Measurements from ENCODE around the gene FAM81B.
"Not testable (repeated sequence)": the region's sequence is repeated elsewhere in the genome, so short reads cannot be mapped to it uniquely, and the experiment has no call there.

FAM81B gene

DNA sequence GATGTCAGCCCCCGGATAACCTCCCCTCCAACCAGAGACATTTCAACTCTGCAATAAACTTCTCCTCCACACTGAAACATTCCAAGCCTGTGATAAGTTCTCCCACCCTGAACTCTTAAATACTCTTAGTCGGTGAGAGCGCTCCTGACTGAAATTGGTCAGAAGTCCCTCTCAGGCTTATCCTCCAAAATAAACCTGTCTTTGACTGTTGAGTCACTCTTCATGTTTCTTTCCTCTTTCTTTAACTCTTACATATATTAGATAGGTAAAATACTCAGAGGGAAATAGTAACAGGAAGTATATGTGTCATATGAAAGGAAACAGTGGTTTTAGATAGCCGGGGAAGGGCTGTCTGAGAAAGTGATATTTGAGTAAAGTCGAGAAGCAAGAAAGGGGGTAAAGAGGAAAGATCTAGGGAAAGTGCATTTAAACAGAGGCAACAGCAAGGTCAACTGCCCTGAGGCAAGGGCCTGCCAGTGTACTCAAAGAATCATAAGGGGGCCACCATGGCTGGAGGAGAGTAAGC lies 11.0 kb upstream of the FAM81B start:
- Mint-ChIP-seq H3K4me1 (ENCODE audit: low read depth) (no peaks in the 10 kb centered on the region), H3K27ac (no peak overlapping the region), H3K4me3 (no peak overlapping the region)

DNA sequence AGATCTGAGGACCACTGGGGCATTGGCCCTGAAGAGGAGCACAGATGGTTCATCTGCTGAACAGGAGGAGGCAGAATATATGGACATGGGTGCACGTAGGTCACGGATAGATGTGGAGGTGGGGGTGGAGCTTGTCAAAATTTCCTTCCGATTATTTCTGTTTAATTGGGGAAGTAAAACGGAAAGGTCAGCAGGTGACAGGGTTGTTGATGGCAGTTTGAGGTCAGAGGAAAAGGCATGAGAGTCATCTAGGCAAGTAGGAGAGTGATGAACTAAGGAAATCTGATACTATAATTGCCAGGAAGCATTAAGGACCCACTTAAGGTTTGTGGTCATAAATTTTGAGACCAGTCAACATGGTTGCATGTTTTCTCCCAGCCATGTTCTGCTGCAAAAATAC lies 8.4 kb upstream of the FAM81B start:
- intact Hi-C loops (cut with micrococcal nuclease), result no loop called here
- Mint-ChIP-seq H3K9me3 (peaks cover 45% of the 10 kb centered on the region), H3K4me1 (ENCODE audit: low read depth) (no peaks in the 10 kb centered on the region), H3K27ac (no peak overlapping the region), H3K36me3 (ENCODE audit: low read depth) (no peaks in the 10 kb centered on the region), H3K4me3 (no peak overlapping the region), H3K27me3 (no peaks in the 10 kb centered on the region)

More for the DNA sequence above, 11.0 kb upstream of the FAM81B start:
- Mint-ChIP-seq H3K36me3 (ENCODE audit: low read depth) (no peaks in the 10 kb centered on the region), H3K27me3 (no peaks in the 10 kb centered on the region), H3K9me3 (peaks cover 30% of the 10 kb centered on the region)
- intact Hi-C loops (cut with micrococcal nuclease), result no loop called here

DNA sequence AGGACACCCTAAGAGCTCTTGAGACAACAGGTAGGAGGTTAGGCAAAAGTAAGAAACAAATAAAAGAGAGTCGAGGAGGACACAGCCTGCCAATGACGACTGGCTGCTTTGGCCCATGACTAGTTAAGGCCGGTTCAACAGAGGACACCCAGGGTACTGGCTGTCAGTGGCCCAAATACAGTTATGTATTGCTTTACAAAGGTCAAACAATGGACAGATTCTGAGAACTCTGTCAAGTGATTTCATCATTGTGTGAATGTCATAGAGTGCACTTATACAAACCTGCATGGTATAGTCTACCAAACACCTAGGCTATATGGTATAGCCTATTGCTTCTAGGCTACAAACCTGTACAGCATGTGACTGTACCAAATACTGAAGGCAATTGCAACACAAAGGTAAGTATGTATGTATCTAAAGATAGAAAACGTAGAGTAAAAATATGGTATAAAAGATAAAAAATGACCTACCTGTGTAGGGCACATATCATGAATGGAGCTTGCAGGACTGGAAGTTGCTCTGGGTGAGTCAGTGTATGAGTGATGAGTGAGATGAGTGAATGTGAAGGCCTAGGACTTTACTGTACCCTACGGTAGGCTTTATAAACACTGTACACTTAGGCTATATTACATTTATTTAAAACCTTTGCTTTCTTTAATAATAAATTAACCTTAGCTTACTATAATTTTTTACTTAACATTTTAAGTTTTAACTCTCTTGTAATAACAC lies 6.5 kb upstream of the FAM81B start:
- intact Hi-C loops (cut with micrococcal nuclease), result no loop called here
- peaks cover 45% of the 10 kb centered on the region for H3K9me3 Mint-ChIP-seq
- H3K36me3 Mint-ChIP-seq (ENCODE audit: low read depth), result no peaks in the 10 kb centered on the region
- no peaks in the 10 kb centered on the region for H3K27me3 Mint-ChIP-seq
- no peak overlapping the region for H3K4me3 Mint-ChIP-seq
- H3K4me1 Mint-ChIP-seq (ENCODE audit: low read depth), result no peaks in the 10 kb centered on the region
- H3K27ac Mint-ChIP-seq, result no peak overlapping the region

DNA sequence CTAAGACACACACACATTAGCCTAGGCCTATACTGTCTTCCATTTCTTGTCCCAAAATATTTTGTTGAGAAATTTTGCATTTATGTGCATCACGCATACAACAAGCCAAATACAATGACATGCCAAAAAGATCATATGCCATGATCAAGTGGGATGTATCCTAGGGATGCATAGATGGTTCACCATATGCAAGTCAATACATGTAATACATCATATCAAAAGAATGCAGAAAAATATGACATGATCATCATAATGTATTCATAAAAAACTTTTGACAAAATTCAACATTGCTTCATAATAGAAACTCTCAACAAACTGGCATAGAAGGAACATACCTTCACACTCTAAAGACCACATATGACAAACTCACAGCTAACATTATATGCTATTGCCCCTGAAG lies 5.8 kb upstream of the FAM81B start:
- H3K27me3 Mint-ChIP-seq, result no peaks in the 10 kb centered on the region
- intact Hi-C loops (cut with micrococcal nuclease), result no loop called here

DNA sequence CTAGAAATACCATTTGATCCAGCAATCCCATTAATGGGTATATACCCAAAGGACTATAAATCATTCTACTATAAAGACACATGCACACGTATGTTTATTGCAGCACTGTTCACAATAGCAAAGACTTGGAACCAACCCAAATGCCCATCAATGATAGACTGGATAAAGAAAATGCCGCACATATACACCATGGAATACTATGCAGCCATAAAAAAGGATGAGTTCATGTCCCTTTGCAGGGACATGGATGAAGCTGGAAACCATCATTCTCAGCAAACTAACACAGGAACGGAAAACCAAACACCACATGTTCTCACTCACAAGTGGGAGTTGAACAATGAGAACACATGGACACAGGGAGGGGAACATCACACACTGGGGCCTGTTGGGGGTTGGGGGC lies 799 bp downstream of the FAM81B start:
- H3K9me3 Mint-ChIP-seq; H3K36me3 Mint-ChIP-seq (ENCODE audit: low read depth); H3K27me3 Mint-ChIP-seq; H3K27ac Mint-ChIP-seq; H3K4me3 Mint-ChIP-seq; H3K4me1 Mint-ChIP-seq (ENCODE audit: low read depth); intact Hi-C loops (cut with micrococcal nuclease): not testable (repeated sequence)

More for the DNA sequence above, 5.8 kb upstream of the FAM81B start:
- no peak overlapping the region for H3K4me3 Mint-ChIP-seq
- H3K4me1 Mint-ChIP-seq (ENCODE audit: low read depth), result no peaks in the 10 kb centered on the region
- no peak overlapping the region for H3K27ac Mint-ChIP-seq
- H3K36me3 Mint-ChIP-seq (ENCODE audit: low read depth), result no peaks in the 10 kb centered on the region
- H3K9me3 Mint-ChIP-seq, result peaks cover 38% of the 10 kb centered on the region

DNA sequence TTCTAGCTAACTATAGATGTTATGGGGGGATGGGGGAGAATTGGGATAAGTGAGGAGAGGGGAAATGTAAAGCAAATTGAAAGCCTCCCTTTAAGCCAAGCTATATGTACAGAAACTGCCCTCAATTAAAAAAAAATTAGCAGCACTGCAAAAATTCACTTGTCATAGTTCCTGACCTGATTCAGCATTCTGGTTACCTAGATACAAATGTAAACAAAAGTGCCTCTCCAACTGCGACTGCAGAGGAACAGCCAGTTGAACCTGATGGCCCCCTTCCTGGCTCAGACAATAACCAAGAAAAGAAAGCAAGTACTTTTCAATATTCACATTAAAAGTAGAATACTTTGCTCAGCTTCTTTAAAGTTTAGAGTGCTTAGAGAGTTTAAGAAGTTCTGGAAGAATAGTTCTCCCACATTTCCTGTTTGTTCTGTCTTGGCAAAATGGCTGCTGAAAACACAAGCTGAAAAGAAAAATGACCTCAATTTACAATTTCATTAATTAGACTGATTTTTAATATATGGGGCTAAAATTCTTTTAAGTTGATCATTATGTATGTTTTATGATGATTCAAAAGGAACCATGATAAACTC lies 1.5 kb downstream of the FAM81B start:
- H3K4me3 Mint-ChIP-seq, result no peak overlapping the region
- H3K9me3 Mint-ChIP-seq, result no peaks in the 10 kb centered on the region

DNA sequence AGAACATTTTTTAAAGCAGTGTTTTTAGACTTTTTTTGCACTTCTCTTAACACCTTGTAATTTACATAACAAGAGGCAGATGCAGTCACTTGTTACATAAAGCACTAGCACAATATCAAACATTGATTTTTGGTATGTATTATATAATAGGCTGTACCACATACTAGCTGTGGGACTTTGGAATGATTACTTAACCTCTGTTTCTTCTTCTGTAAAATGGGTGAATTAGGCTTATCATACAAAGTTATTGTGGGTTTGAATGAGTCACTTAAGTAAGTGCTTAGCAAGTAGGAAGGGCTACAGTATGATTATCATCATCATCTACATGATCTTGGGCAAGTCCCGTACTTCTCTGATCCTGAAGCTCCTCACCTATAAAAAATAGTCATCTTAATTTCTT lies 2.1 kb downstream of the FAM81B start:
- H3K9me3 Mint-ChIP-seq, result no peaks in the 10 kb centered on the region
- no peaks in the 10 kb centered on the region for H3K27me3 Mint-ChIP-seq
- no peaks in the 10 kb centered on the region for H3K4me1 Mint-ChIP-seq (ENCODE audit: low read depth)
- no peak overlapping the region for H3K4me3 Mint-ChIP-seq
- H3K36me3 Mint-ChIP-seq (ENCODE audit: low read depth), result no peaks in the 10 kb centered on the region
- intact Hi-C loops (cut with micrococcal nuclease), result no loop called here
- no peak overlapping the region for H3K27ac Mint-ChIP-seq

More for the DNA sequence above, 1.5 kb downstream of the FAM81B start:
- Mint-ChIP-seq H3K4me1 (ENCODE audit: low read depth) (no peaks in the 10 kb centered on the region), H3K36me3 (ENCODE audit: low read depth) (no peaks in the 10 kb centered on the region), H3K27ac (no peak overlapping the region), H3K27me3 (no peaks in the 10 kb centered on the region)
- intact Hi-C loops (cut with micrococcal nuclease), result no loop called here

DNA sequence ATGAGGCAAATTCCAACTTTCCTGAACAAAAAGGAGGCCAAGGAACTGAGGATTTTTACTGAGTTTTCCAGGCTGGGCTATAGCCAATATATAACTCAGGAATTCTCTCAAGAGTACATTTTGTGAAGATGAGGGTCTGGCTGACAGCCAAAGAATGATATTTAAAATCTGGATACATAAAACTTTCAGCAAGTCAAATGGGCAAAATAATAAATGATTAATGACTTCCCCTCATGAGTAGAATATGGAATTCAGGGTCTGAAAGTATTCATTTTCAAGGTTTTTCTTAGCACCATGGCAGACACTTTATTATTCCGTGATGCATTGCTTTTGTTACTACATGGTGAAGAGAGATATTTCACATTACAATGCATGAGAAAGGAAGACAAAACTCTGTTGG lies 7.8 kb downstream of the FAM81B start:
- H3K4me3 Mint-ChIP-seq, result no peak overlapping the region
- no peaks in the 10 kb centered on the region for H3K4me1 Mint-ChIP-seq (ENCODE audit: low read depth)
- H3K27me3 Mint-ChIP-seq, result no peaks in the 10 kb centered on the region
- intact Hi-C loops (cut with micrococcal nuclease), result no loop called here
- H3K9me3 Mint-ChIP-seq, result no peaks in the 10 kb centered on the region
- no peak overlapping the region for H3K27ac Mint-ChIP-seq
- H3K36me3 Mint-ChIP-seq (ENCODE audit: low read depth), result no peaks in the 10 kb centered on the region

DNA sequence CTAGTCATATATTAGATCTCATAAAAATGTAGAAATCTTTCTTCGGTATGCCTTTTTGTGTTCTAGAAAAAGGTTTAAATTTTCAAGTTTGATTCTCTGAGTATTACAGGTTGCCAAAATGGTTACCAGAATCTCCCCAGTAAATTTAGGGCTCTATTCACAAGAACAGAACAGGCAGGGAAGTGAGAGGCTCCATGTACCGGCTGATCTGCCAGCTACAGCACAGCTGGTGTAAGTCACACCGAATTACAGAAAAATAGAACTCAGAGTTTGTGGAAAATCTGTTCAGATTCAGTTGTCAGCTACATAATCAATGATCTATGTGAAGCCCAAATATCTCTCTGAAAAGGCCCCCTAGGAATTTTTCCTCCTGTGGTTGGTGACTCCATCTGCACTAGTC lies 10.5 kb downstream of the FAM81B start:
- no peaks in the 10 kb centered on the region for H3K27me3 Mint-ChIP-seq
- no peak overlapping the region for H3K27ac Mint-ChIP-seq
- intact Hi-C loops (cut with micrococcal nuclease), result no loop called here
- no peaks in the 10 kb centered on the region for H3K36me3 Mint-ChIP-seq (ENCODE audit: low read depth)
- no peaks in the 10 kb centered on the region for H3K9me3 Mint-ChIP-seq
- no peak overlapping the region for H3K4me3 Mint-ChIP-seq
- no peaks in the 10 kb centered on the region for H3K4me1 Mint-ChIP-seq (ENCODE audit: low read depth)

DNA sequence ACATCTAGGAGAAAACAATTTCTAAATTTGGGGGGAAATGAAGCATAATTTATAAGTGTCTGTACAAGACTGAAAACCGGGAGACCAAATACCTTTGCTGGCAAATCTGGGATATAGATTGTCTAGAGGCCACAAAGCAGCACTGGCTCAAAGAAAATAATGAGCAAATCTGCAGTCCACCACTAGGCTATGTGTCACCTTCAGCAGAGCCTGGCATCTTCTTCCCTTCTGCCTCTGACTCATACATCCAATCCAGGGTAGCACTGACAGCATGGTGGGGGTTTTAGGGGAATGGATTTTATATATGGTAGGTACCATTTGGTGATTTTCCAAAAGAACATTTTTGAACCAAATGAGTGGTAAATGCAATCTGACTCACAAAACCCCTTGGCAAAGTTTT lies 12.8 kb downstream of the FAM81B start:
- Mint-ChIP-seq H3K4me3 (no peak overlapping the region), H3K4me1 (ENCODE audit: low read depth) (no peaks in the 10 kb centered on the region), H3K9me3 (no peaks in the 10 kb centered on the region), H3K27ac (no peak overlapping the region), H3K36me3 (ENCODE audit: low read depth) (no peaks in the 10 kb centered on the region), H3K27me3 (no peaks in the 10 kb centered on the region)
- intact Hi-C loops (cut with micrococcal nuclease), result no loop called here

DNA sequence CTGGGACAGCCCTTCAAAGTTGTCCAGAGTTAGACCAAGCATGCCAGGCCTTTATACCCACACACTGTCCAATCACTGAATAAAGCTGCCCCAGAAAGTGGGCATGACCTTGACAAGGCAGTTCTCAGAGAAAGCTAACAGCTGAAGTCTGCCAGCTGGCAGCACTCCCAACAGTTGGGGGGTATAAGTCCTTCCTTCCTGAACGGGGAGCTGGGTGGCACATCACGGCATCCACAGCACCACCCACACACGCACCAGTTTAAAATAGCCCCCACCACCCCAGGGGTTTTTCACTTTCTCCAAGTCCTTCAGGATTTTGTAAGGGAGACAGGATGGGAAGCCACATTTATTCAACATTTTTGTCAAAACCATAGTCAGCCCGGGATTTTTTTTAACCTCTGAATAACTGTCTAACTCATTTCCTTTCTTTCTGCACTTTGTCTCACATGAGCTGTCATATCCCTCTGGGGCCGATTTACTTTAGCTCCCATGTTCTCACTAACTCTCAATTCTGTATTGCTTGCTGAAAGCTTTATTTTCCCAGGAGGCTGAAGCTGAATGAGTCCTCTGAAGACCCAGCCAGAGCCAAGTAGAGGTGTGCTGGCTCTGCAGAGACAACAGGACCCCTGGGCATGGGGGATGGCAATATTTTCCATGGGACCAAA lies 15.4 kb downstream of the FAM81B start:
- Mint-ChIP-seq H3K27me3 (no peaks in the 10 kb centered on the region), H3K9me3 (no peaks in the 10 kb centered on the region), H3K36me3 (ENCODE audit: low read depth) (no peaks in the 10 kb centered on the region), H3K4me1 (ENCODE audit: low read depth) (no peaks in the 10 kb centered on the region), H3K4me3 (no peak overlapping the region), H3K27ac (no peak overlapping the region)
- intact Hi-C loops (cut with micrococcal nuclease), result no loop called here

DNA sequence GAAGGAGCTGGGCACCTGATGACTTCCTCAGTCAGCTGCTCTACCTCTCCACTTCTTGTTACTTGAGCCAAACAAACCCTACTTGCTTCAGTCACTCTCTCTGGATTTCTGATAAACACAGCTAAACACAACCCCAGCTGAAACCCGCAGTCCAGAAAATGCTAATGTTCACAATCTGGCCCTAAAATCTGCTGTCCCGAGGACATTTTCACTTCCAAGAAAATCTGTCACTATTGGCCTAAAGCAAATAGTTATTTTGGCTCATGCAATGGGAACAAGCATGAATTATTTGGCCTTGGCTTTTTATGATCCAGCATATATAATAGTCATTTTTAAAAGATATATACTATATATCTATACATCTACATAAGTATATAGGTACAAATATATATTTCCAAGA lies 19.1 kb downstream of the FAM81B start:
- Mint-ChIP-seq H3K4me1 (ENCODE audit: low read depth) (no peaks in the 10 kb centered on the region), H3K9me3 (no peaks in the 10 kb centered on the region), H3K36me3 (ENCODE audit: low read depth) (no peaks in the 10 kb centered on the region), H3K27me3 (no peaks in the 10 kb centered on the region), H3K4me3 (no peak overlapping the region), H3K27ac (no peak overlapping the region)
- intact Hi-C loops (cut with micrococcal nuclease), result no loop called here

DNA sequence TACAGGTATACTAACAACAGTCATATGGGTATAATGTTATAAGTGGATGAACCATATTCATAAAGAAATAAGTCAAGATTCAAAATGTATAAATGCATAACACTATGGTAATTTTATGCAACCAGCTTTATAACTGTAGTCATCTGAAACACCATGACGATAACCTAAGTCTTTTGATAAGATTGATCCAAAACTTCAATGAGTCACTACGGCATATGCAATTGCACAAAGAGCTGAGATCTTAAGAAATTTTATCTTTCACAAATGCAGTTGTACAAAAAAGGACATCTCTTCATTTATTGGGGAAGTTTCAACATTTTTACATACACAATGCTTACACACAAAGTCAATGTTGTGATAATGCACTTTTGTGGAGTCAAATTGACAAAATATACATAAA lies 20.3 kb downstream of the FAM81B start:
- Mint-ChIP-seq H3K4me1 (ENCODE audit: low read depth) (no peaks in the 10 kb centered on the region), H3K36me3 (ENCODE audit: low read depth) (no peaks in the 10 kb centered on the region), H3K4me3 (no peak overlapping the region), H3K27me3 (no peaks in the 10 kb centered on the region), H3K27ac (no peak overlapping the region), H3K9me3 (no peaks in the 10 kb centered on the region)
- intact Hi-C loops (cut with micrococcal nuclease), result no loop called here

DNA sequence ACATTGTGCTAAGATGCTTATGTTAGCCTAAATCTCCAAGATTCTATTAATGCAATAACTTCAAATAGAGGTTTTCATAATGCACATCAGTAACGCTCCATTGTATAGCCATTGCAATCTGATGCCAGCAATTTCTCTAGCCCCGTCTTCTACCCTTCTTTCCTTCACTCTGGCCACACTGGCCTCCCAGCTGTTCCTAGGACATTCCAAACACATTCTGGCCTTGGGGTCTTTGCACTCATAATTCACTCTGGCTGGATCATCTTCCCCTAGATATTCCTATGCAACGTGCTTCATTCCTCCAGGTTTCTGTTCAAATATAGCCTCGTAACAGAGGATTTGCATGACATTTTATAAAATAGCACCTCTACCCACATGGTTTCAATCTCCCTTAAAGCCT lies 23.3 kb downstream of the FAM81B start:
- Mint-ChIP-seq H3K9me3 (no peaks in the 10 kb centered on the region), H3K27me3 (no peaks in the 10 kb centered on the region)
- intact Hi-C loops (cut with micrococcal nuclease), result no loop called here

More for the DNA sequence above, 23.3 kb downstream of the FAM81B start:
- no peaks in the 10 kb centered on the region for H3K4me1 Mint-ChIP-seq (ENCODE audit: low read depth)
- no peaks in the 10 kb centered on the region for H3K36me3 Mint-ChIP-seq (ENCODE audit: low read depth)
- no peak overlapping the region for H3K27ac Mint-ChIP-seq
- no peak overlapping the region for H3K4me3 Mint-ChIP-seq
